Tracheal epithelial cell (primary cell): ENCODE measurements around the gene ARHGEF7. TPM values are rescaled to one million over a fixed set of nuclear protein-coding genes. Genes with fewer than 3 reads are reported as not detected.

Experiments
- total RNA-seq: library from RNA; depleted of rRNA; stranded (reverse); fragments of >200 nt; gene quantifications from 2 replicates; pipeline ENCODE4 v1.2.1, GENCODE V29; 2014

The ARHGEF7 gene
- total RNA-seq: 18.6 and 26.0 TPM in 2 replicates

GRCh38 chr13:111115061-111115964, at the start of gene ARHGEF7:
Gene ARHGEF7, plus strand, starts transcription at chr13:111115310. Its CDS starts 217 bp downstream, at chr13:111115527.

GRCh38 chr13:111319998-111320911, 205.1 kb downstream of the ARHGEF7 start, which contains the start of gene TEX29:
Gene TEX29, plus strand, starts transcription at chr13:111320642. Its CDS starts 249 bp downstream, at chr13:111320891.

Other genes starting within 250 kb of the ARHGEF7 start
- 32.3 and 39.9 TPM in 2 replicates for gene ANKRD10, start 200.2 kb upstream of the ARHGEF7 start, total RNA-seq
- gene TEX29, start 205.3 kb downstream of the ARHGEF7 start, total RNA-seq: not detected in 2 replicates